Activated CD4-positive, alpha-beta T cell treated with anti-CD3 and anti-CD28 coated beads for 1 hour (primary cell): ENCODE measurements around the gene ANKRD11.
"Not testable (repeated sequence)": the region's sequence is repeated elsewhere in the genome, so short reads cannot be mapped to it uniquely, and the experiment has no call there.

Experiments
- DNase-seq: peaks from one replicate; pipeline ENCODE4 v3.0.0-alpha.2; 2020

Gene ANKRD11

GRCh38 chr16:89253548-89254287, 236.6 kb downstream of the ANKRD11 start:
- no peak for DNase-seq

- DNase-seq, result no peak
Observed at GRCh38 chr16:89248196-89248982, 242.0 kb downstream of the ANKRD11 start.

- not testable (repeated sequence) for DNase-seq
Observed at GRCh38 chr16:89247734-89248075, 242.7 kb downstream of the ANKRD11 start.

- peak; percentile 94 for DNase-seq
Observed at GRCh38 chr16:89246903-89247733, 243.2 kb downstream of the ANKRD11 start.

- no peak for DNase-seq
Observed at GRCh38 chr16:89246383-89246902, 243.9 kb downstream of the ANKRD11 start.

GRCh38 chr16:89244754-89245153, 245.6 kb downstream of the ANKRD11 start:
- no peak for DNase-seq

GRCh38 chr16:89244264-89244663, 246.1 kb downstream of the ANKRD11 start:
- not testable (repeated sequence) for DNase-seq

GRCh38 chr16:89243664-89244063, 246.7 kb downstream of the ANKRD11 start:
- no peak for DNase-seq

- no peak for DNase-seq
Observed at GRCh38 chr16:89242795-89243200, 247.6 kb downstream of the ANKRD11 start.

- DNase-seq, result peak; percentile 71
Observed at GRCh38 chr16:89241187-89242007, 249.0 kb downstream of the ANKRD11 start.

GRCh38 chr16:89237733-89238132, 252.6 kb downstream of the ANKRD11 start:
- no peak for DNase-seq

- DNase-seq, result no peak
Observed at GRCh38 chr16:89233678-89234490, 256.5 kb downstream of the ANKRD11 start.

GRCh38 chr16:89232107-89232506, 258.3 kb downstream of the ANKRD11 start:
- DNase-seq, result no peak

GRCh38 chr16:89230255-89230654, 260.1 kb downstream of the ANKRD11 start:
- no peak for DNase-seq

GRCh38 chr16:89224665-89225064, 265.7 kb downstream of the ANKRD11 start:
- no peak for DNase-seq

- no peak for DNase-seq
Observed at GRCh38 chr16:89222931-89223330, 267.4 kb downstream of the ANKRD11 start.

GRCh38 chr16:89221604-89222003, 268.8 kb downstream of the ANKRD11 start:
- DNase-seq, result no peak

GRCh38 chr16:89219365-89219764, 271.0 kb downstream of the ANKRD11 start:
- no peak for DNase-seq
